ENCODE data around the gene GNB5.

GRCh38 chr15:52093539-52094510, 97.4 kb downstream of the GNB5 start:
- TF ChIP-seq POLR2AphosphoS5 (IDR thresholded peaks at IDR 0.05; ENCODE audit: borderline replicate concordance, low read depth, low read length) (no peak), EZH2 (IDR thresholded peaks at IDR 0.05) (no peak), FOXP2 (optimal IDR thresholded peaks at IDR 0.05; ENCODE audit: control extremely low read depth, extremely low read length, insufficient read depth) (no peak)
